Measurements from ENCODE around the gene PKD1. TPM values are rescaled to one million over a fixed set of nuclear protein-coding genes. Genes with fewer than 3 reads are reported as not detected.

Gene PKD1
- total and polyA plus RNA-seq, 2 experiments from 2014 or later, result 35.9 to 60.6 TPM

DNA sequence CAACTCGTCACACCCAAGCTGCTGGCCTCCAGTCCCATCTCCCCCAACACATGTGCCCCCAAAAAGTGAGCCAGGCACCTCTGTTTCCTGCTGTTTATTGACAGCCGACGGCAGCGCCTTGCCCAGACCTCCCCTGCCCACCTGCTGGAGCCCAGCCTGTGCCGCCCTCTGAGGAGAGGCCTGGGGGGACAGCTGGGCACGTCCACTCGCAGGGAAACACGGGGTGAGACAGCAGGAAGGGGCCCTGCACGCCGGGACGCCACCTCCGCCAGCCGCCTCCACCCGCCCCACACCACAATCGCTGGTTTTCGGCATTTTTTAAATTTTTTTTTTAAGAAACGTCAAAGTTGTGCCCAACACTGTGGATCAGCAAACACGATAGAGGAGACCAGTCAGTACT lies 41.4 kb upstream of the PKD1 start:
- Histone ChIP-seq H3K4me2 (no peak overlapping the region), H3K4me3 (no peak overlapping the region), H3K9me3 (ENCODE audit: low read depth) (no peaks in the 10 kb centered on the region), H3K36me3 (replicated peaks; ENCODE audit: insufficient read depth, low read depth) (no peaks in the 10 kb centered on the region), H3K27ac (no peak overlapping the region), H4K20me1 (ENCODE audit: insufficient read depth, poor library complexity, severe bottlenecking) (no peaks in the 10 kb centered on the region), H3K4me1 (ENCODE audit: insufficient read depth) (no peaks in the 10 kb centered on the region), H3K9me2 (replicated peaks; ENCODE audit: insufficient read depth) (no peaks in the 10 kb centered on the region), H3K27me3 (no peaks in the 10 kb centered on the region), H2AFZ (no peak overlapping the region), H3K79me2 (no peaks in the 10 kb centered on the region)
- no peak for DNase-seq (ENCODE audit: low spot score)
- 91% methylated on average over 18 of the region's 18 CpGs for WGBS (ENCODE audit: low lambda C conversion rate, missing lambda C conversion rate)
- TF ChIP-seq EZH2 (IDR thresholded peaks at IDR 0.05; ENCODE audit: borderline replicate concordance), result no peak
- no peak for TF ChIP-seq EZH2phosphoT487 (IDR thresholded peaks at IDR 0.05; ENCODE audit: low read depth, severe bottlenecking, unreplicated experiment)
- TF ChIP-seq, protein P1, sequence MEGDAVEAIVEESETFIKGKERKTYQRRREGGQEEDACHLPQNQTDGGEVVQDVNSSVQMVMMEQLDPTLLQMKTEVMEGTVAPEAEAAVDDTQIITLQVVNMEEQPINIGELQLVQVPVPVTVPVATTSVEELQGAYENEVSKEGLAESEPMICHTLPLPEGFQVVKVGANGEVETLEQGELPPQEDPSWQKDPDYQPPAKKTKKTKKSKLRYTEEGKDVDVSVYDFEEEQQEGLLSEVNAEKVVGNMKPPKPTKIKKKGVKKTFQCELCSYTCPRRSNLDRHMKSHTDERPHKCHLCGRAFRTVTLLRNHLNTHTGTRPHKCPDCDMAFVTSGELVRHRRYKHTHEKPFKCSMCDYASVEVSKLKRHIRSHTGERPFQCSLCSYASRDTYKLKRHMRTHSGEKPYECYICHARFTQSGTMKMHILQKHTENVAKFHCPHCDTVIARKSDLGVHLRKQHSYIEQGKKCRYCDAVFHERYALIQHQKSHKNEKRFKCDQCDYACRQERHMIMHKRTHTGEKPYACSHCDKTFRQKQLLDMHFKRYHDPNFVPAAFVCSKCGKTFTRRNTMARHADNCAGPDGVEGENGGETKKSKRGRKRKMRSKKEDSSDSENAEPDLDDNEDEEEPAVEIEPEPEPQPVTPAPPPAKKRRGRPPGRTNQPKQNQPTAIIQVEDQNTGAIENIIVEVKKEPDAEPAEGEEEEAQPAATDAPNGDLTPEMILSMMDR (IDR thresholded peaks at IDR 0.05; ENCODE audit: poor library complexity), result no peak

DNA sequence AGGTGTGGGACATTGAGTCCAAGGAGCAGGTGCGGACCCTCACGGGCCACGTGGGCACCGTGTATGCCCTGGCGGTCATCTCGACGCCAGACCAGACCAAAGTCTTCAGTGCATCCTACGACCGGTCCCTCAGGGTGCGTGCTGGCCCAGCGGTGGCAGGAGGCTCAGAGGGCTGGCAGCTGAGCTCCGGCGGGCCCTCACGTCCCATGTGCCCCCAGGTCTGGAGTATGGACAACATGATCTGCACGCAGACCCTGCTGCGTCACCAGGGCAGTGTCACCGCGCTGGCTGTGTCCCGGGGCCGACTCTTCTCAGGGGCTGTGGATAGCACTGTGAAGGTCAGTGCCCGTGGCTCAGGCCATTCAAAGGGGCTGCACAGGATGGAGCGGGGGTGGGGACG lies 40.3 kb upstream of the PKD1 start:
- Histone ChIP-seq H2AFZ (no peak overlapping the region), H3K27ac (no peak overlapping the region), H3K9me3 (ENCODE audit: low read depth) (no peaks in the 10 kb centered on the region), H3K36me3 (replicated peaks; ENCODE audit: insufficient read depth, low read depth) (no peaks in the 10 kb centered on the region), H3K4me2 (no peak overlapping the region), H3K27me3 (no peaks in the 10 kb centered on the region), H4K20me1 (ENCODE audit: insufficient read depth, poor library complexity, severe bottlenecking) (no peaks in the 10 kb centered on the region), H3K79me2 (no peaks in the 10 kb centered on the region), H3K4me1 (ENCODE audit: insufficient read depth) (no peaks in the 10 kb centered on the region), H3K9me2 (replicated peaks; ENCODE audit: insufficient read depth) (no peaks in the 10 kb centered on the region), H3K4me3 (no peak overlapping the region)
- no peak for DNase-seq (ENCODE audit: low spot score)
- 97% methylated on average over 23 of the region's 23 CpGs for WGBS (ENCODE audit: low lambda C conversion rate, missing lambda C conversion rate)
- TF ChIP-seq EZH2 (IDR thresholded peaks at IDR 0.05; ENCODE audit: borderline replicate concordance) (no peak), EZH2phosphoT487 (IDR thresholded peaks at IDR 0.05; ENCODE audit: low read depth, severe bottlenecking, unreplicated experiment) (no peak)
- TF ChIP-seq, protein P1 (IDR thresholded peaks at IDR 0.05; ENCODE audit: poor library complexity), result no peak

DNA sequence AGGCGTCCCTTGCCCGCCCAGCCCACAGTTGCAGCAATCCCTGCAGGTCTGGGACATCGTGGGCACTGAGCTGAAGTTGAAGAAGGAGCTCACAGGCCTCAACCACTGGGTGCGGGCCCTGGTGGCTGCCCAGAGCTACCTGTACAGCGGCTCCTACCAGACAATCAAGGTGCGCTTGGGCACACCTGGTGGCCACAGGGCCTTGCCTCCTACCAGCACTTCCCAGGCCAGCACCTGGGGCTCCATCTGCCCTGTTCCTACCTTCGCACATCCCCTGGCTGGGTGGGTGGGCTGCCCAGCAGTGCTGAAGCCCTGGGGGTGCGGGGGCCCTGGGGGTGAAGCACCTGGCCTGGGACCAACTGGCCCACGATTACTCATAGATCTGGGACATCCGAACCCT lies 39.8 kb upstream of the PKD1 start:
- Histone ChIP-seq H3K4me2 (no peak overlapping the region), H4K20me1 (ENCODE audit: insufficient read depth, poor library complexity, severe bottlenecking) (no peaks in the 10 kb centered on the region), H3K27me3 (no peaks in the 10 kb centered on the region), H3K9me3 (ENCODE audit: low read depth) (no peaks in the 10 kb centered on the region), H3K27ac (no peak overlapping the region), H3K4me1 (ENCODE audit: insufficient read depth) (no peaks in the 10 kb centered on the region), H3K9me2 (replicated peaks; ENCODE audit: insufficient read depth) (no peaks in the 10 kb centered on the region), H3K4me3 (no peak overlapping the region), H3K36me3 (replicated peaks; ENCODE audit: insufficient read depth, low read depth) (no peaks in the 10 kb centered on the region), H3K79me2 (no peaks in the 10 kb centered on the region), H2AFZ (no peak overlapping the region)
- no peak for TF ChIP-seq EZH2phosphoT487 (IDR thresholded peaks at IDR 0.05; ENCODE audit: low read depth, severe bottlenecking, unreplicated experiment)
- no peak for TF ChIP-seq EZH2 (IDR thresholded peaks at IDR 0.05; ENCODE audit: borderline replicate concordance)
- TF ChIP-seq, protein P1 (IDR thresholded peaks at IDR 0.05; ENCODE audit: poor library complexity), result no peak
- DNase-seq (ENCODE audit: low spot score), result no peak
- 96% methylated on average over 8 of the region's 10 CpGs for WGBS (ENCODE audit: low lambda C conversion rate, missing lambda C conversion rate)
